ENCODE results near the gene IL22RA1. TPM values are rescaled to one million over a fixed set of nuclear protein-coding genes. Genes with fewer than 3 reads are reported as not detected.

IL22RA1 gene
- total RNA-seq, 1 experiment from 2014 or later: 0.13 TPM

- no peaks in the 10 kb centered on the region for H3K9me3 Mint-ChIP-seq
- no peaks in the 10 kb centered on the region for H3K36me3 Mint-ChIP-seq (ENCODE audit: insufficient read depth in 1 of 3, low read depth in 3 of 3)
- Histone ChIP-seq H4K91ac (ENCODE audit: insufficient read length, low read depth, low read length) (no peak overlapping the region), H4K5ac (ENCODE audit: insufficient read length, low read depth, low read length) (no peak overlapping the region), H3K4ac (ENCODE audit: low read depth, low read length) (no peak overlapping the region), H3K14ac (ENCODE audit: insufficient read depth, low read length) (no peak overlapping the region), H4K8ac (replicated peaks; ENCODE audit: insufficient read length, low read depth, low read length) (no peak overlapping the region), H2BK12ac (ENCODE audit: insufficient read length, low read depth, low read length) (no peak overlapping the region), H4K20me1 (ENCODE audit: control insufficient read depth, insufficient read depth, insufficient read length) (no peaks in the 10 kb centered on the region), H3K4me2 (ENCODE audit: insufficient read depth, insufficient read length, low read length) (no peak overlapping the region), H3T11ph (ENCODE audit: low read length) (no peak overlapping the region), H2AK5ac (ENCODE audit: insufficient read length, low read length) (no peak overlapping the region), H3K79me1 (ENCODE audit: insufficient read depth, low read depth, low read length, poor library complexity, severe bottlenecking) (no peaks in the 10 kb centered on the region), H2BK20ac (ENCODE audit: low read depth, low read length, poor library complexity, severe bottlenecking) (no peak overlapping the region), H3K9ac (ENCODE audit: extremely low read depth, insufficient read length, low read length) (no peak overlapping the region), H2BK120ac (ENCODE audit: low read depth, low read length, poor library complexity, severe bottlenecking) (no peak overlapping the region), H3K18ac (ENCODE audit: insufficient read length, low read depth, low read length) (no peak overlapping the region), H3K27ac (ENCODE audit: insufficient read length, low read depth, low read length) (no peak overlapping the region), H3K23me2 (ENCODE audit: insufficient read length, low read depth, low read length, poor library complexity, severe bottlenecking) (no peaks in the 10 kb centered on the region), H2BK5ac (ENCODE audit: insufficient read length, low read length) (no peak overlapping the region), H3K4me1 (ENCODE audit: insufficient read depth, low read length) (no peaks in the 10 kb centered on the region), H3K56ac (ENCODE audit: insufficient read length, low read depth, low read length) (no peak overlapping the region), H3K23ac (ENCODE audit: insufficient read length, low read depth, low read length) (no peak overlapping the region), H2BK15ac (ENCODE audit: low read depth, low read length) (no peak overlapping the region), H3K9me3 (ENCODE audit: control insufficient read depth, low read depth, low read length) (no peaks in the 10 kb centered on the region), H3K27me3 (ENCODE audit: insufficient read depth, low read length) (no peaks in the 10 kb centered on the region), H3K79me2 (ENCODE audit: insufficient read depth, low read length) (no peaks in the 10 kb centered on the region), H2AFZ (ENCODE audit: low read length) (no peak overlapping the region)
- DNase-seq: no peak
- no peaks in the 10 kb centered on the region; the same call in 1 of the 2 replicates for H3K27me3 Mint-ChIP-seq (ENCODE audit: low read depth)
- TF ChIP-seq CTCF (conservative IDR thresholded peaks at IDR 0.05): no peak
- H3K4me3 Mint-ChIP-seq: no peak overlapping the region
- H3K4me1 Mint-ChIP-seq: peaks cover 8 to 22% of the 10 kb centered on the region in 2 experiments
- no CpG with 5 or more reads among the region's 8 CpGs for WGBS (ENCODE audit: extremely low coverage, insufficient read length, low lambda C conversion rate)
- H3K27ac Mint-ChIP-seq: no peak overlapping the region
Measured at GRCh38 chr1:24102961-24103360, 40.0 kb downstream of the IL22RA1 start.

All from H9 (cell line).